H1 (cell line): ENCODE results near the gene PACSIN1. TPM values are rescaled to one million over a fixed set of nuclear protein-coding genes. Genes with fewer than 3 reads are reported as not detected.

Experiments
- BRCA1 ChIP-seq: IDR thresholded peaks from 2 replicates; pipeline ENCODE4 v1.6.1; 2012; ENCODE audit warnings: low read depth, low read length, improper control_type of control experiment
- HDAC2 ChIP-seq, 2 experiments: fragments of 300-600 bp in 1 of 2; sonication (generic) in 1 of 2; IDR thresholded peaks; 2 replicates each; pipeline ENCODE4 v1.6.1; 2011 to 2012; ENCODE audit warnings: low read depth in 2 of 2, low read length in 2 of 2, mild to moderate bottlenecking in 2 of 2, moderate library complexity in 2 of 2, borderline replicate concordance in 1 of 2, inconsistent platforms in 1 of 2
- JUN ChIP-seq: IDR thresholded peaks from 2 replicates; pipeline ENCODE4 v1.6.1; 2011; ENCODE audit warnings: low read depth, mild to moderate bottlenecking, improper control_type of control experiment, low read length
- KDM4A ChIP-seq: IDR thresholded peaks from one replicate; pipeline ENCODE4 v1.7.1; 2012; ENCODE audit warnings: low read depth, mild to moderate bottlenecking, moderate library complexity, low read length, inconsistent platforms; ENCODE audit not compliant: severe bottlenecking
- RXRA ChIP-seq: IDR thresholded peaks from 2 replicates; pipeline ENCODE4 v1.6.1; 2011; ENCODE audit warnings: low read depth, mild to moderate bottlenecking, low read length, moderate library complexity; ENCODE audit not compliant: insufficient read depth
- SIN3A ChIP-seq, 2 experiments: IDR thresholded peaks in 1 of 2; conservative IDR thresholded peaks in 1 of 2; 2 replicates each; pipeline ENCODE4 v1.6.1; 2011 to 2012; ENCODE audit warnings: low read length in 2 of 2, improper control_type of control experiment in 1 of 2, low read depth in 1 of 2, mild to moderate bottlenecking in 1 of 2
- SP1 ChIP-seq: IDR thresholded peaks from 2 replicates; pipeline ENCODE4 v1.6.1; 2011; ENCODE audit warnings: low read depth, low read length
- TAF1 ChIP-seq: IDR thresholded peaks from 2 replicates; pipeline ENCODE4 v1.6.1; 2011; ENCODE audit warnings: mild to moderate bottlenecking, low read depth, low read length
- TAF7 ChIP-seq: optimal IDR thresholded peaks from 2 replicates; pipeline ENCODE3; 2011; ENCODE audit warnings: low read depth, mild to moderate bottlenecking, inconsistent platforms, low read length, moderate library complexity, borderline replicate concordance
- YY1 ChIP-seq: IDR thresholded peaks from 2 replicates; pipeline ENCODE4 v1.6.1; 2011; ENCODE audit warnings: low read depth, mild to moderate bottlenecking, low read length
- polyA plus RNA-seq, 7 experiments: library from polyadenylated mRNA; depleted of rRNA in 3 of 7; stranded (reverse) in 5 of 7; unstranded in 2 of 7; fragments of >200 nt in 5 of 7; fragments of 200-250 nt in 2 of 7; gene quantifications; 1 replicate in 5 of 7; 2 replicates in 1 of 7; 4 replicates in 1 of 7; pipeline versions ENCODE4 v1.2.1 to v1.2.3, GENCODE V29; 2011 to 2013; ENCODE audit warnings: missing spikeins in 2 of 7, mixed read lengths in 2 of 7
- total RNA-seq: library from RNA; stranded (reverse); fragmentation: NEBNext Ultra II Directional; extraction: Animal tissue kit (Norgen Biotek cat#: 25700); gene quantifications from 2 replicates; pipeline ENCODE4 v1.2.1, GENCODE V29; 2021

PACSIN1 gene
- total and polyA plus RNA-seq, 2 of the 8 experiments (the other 6 are each of a cell fraction or from before 2014, with no cell fraction given), result 5.9 to 11.1 TPM

GRCh38 chr6:34522761-34523160, 56.9 kb downstream of the PACSIN1 start (continued):
- TF ChIP-seq TAF7 (no peak), HDAC2 (IDR thresholded peaks at IDR 0.05; ENCODE audit: borderline replicate concordance in 1 of 2, low read depth in 2 of 2, low read length in 2 of 2) (no peak), BRCA1 (no peak), YY1 (no peak), RXRA (no peak), JUN (no peak), SP1 (no peak), TAF1 (no peak), SIN3A (conservative IDR thresholded peaks at IDR 0.05 in 1 of 2, IDR thresholded peaks at IDR 0.05 in 1 of 2; ENCODE audit: low read depth in 1 of 2, low read length in 2 of 2) (no peak), KDM4A (no peak)
